DOHH2 (cell line): ENCODE measurements around the gene SYCP1.

Experiments
- H3F3A ChIP-seq: fragments of 200-600 bp; sonication (generic), shearing (Covaris generic); 2 replicates; pipeline ENCODE4 v1.6.0; 2016; ENCODE audit warnings: antibody characterized with exemption, mild to moderate bottlenecking; ENCODE audit not compliant: control insufficient read depth, insufficient read depth
- H3K27ac ChIP-seq: fragments of 200-600 bp; sonication (generic); 2 replicates; pipeline ENCODE4 v1.5.1; 2014; ENCODE audit warnings: low read depth, mild to moderate bottlenecking, low read length, moderate library complexity
- H3K27me3 ChIP-seq: fragments of 200-600 bp; sonication (generic); 2 replicates; pipeline ENCODE4 v1.6.1; 2014; ENCODE audit warnings: mild to moderate bottlenecking, low read length, mixed read lengths; ENCODE audit not compliant: control insufficient read depth
- H3K36me3 ChIP-seq: fragments of 200-600 bp; sonication (generic); 2 replicates; pipeline ENCODE4 v1.6.1; 2014; ENCODE audit warnings: mild to moderate bottlenecking, low read length, moderate library complexity, mixed read lengths; ENCODE audit not compliant: control insufficient read depth
- H3K4me1 ChIP-seq: fragments of 200-600 bp; sonication (generic); 2 replicates; pipeline ENCODE4 v1.6.1; 2014; ENCODE audit warnings: mild to moderate bottlenecking, low read length, mixed read lengths; ENCODE audit not compliant: control insufficient read depth
- H3K4me2 ChIP-seq: fragments of 200-600 bp; sonication (generic); 2 replicates; pipeline ENCODE4 v1.6.0; 2014; ENCODE audit warnings: mild to moderate bottlenecking, low read length, moderate library complexity
- H3K4me3 ChIP-seq: fragments of 200-600 bp; sonication (generic); 2 replicates; pipeline ENCODE4 v1.5.1; 2014; ENCODE audit warnings: mild to moderate bottlenecking, low read length, mixed read lengths
- H3K79me2 ChIP-seq: fragments of 200-600 bp; sonication (generic); 2 replicates; pipeline ENCODE4 v1.6.1; 2014; ENCODE audit warnings: mild to moderate bottlenecking, low read length, mixed read lengths; ENCODE audit not compliant: control insufficient read depth
- H3K9me2 ChIP-seq: fragments of 200-600 bp; sonication (generic); replicated peaks from 2 replicates; pipeline ENCODE4 v1.6.1; 2014; ENCODE audit warnings: mild to moderate bottlenecking, low read length, mixed read lengths; ENCODE audit not compliant: control insufficient read depth
- H3K9me3 ChIP-seq: fragments of 200-600 bp; sonication (generic); 2 replicates; pipeline ENCODE4 v1.6.1; 2014; ENCODE audit warnings: antibody characterized with exemption, low read length, mixed read lengths; ENCODE audit not compliant: control insufficient read depth, insufficient read depth
- H4K20me1 ChIP-seq: fragments of 200-600 bp; sonication (generic); 2 replicates; pipeline ENCODE4 v1.6.0; 2014; ENCODE audit warnings: low read depth, mild to moderate bottlenecking, antibody characterized with exemption, low read length, moderate library complexity; ENCODE audit not compliant: control insufficient read depth, insufficient read depth
- EZH2phosphoT487 ChIP-seq: fragments of 200-600 bp; sonication (generic); IDR thresholded peaks from 2 replicates; pipeline ENCODE4 v1.6.1; 2017; ENCODE audit warnings: borderline replicate concordance, mild to moderate bottlenecking, antibody characterized with exemption, low read length, moderate library complexity, mixed read lengths
- TF ChIP-seq, protein P1 (sequence below): fragments of 200-600 bp; sonication (generic); IDR thresholded peaks from one replicate; pipeline ENCODE4 v1.5.1; 2014; ENCODE audit warnings: antibody characterized with exemption, mild to moderate bottlenecking, low read depth, low read length; ENCODE audit not compliant: poor library complexity, severe bottlenecking

SYCP1 gene, protein sequence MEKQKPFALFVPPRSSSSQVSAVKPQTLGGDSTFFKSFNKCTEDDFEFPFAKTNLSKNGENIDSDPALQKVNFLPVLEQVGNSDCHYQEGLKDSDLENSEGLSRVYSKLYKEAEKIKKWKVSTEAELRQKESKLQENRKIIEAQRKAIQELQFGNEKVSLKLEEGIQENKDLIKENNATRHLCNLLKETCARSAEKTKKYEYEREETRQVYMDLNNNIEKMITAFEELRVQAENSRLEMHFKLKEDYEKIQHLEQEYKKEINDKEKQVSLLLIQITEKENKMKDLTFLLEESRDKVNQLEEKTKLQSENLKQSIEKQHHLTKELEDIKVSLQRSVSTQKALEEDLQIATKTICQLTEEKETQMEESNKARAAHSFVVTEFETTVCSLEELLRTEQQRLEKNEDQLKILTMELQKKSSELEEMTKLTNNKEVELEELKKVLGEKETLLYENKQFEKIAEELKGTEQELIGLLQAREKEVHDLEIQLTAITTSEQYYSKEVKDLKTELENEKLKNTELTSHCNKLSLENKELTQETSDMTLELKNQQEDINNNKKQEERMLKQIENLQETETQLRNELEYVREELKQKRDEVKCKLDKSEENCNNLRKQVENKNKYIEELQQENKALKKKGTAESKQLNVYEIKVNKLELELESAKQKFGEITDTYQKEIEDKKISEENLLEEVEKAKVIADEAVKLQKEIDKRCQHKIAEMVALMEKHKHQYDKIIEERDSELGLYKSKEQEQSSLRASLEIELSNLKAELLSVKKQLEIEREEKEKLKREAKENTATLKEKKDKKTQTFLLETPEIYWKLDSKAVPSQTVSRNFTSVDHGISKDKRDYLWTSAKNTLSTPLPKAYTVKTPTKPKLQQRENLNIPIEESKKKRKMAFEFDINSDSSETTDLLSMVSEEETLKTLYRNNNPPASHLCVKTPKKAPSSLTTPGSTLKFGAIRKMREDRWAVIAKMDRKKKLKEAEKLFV

DNA sequence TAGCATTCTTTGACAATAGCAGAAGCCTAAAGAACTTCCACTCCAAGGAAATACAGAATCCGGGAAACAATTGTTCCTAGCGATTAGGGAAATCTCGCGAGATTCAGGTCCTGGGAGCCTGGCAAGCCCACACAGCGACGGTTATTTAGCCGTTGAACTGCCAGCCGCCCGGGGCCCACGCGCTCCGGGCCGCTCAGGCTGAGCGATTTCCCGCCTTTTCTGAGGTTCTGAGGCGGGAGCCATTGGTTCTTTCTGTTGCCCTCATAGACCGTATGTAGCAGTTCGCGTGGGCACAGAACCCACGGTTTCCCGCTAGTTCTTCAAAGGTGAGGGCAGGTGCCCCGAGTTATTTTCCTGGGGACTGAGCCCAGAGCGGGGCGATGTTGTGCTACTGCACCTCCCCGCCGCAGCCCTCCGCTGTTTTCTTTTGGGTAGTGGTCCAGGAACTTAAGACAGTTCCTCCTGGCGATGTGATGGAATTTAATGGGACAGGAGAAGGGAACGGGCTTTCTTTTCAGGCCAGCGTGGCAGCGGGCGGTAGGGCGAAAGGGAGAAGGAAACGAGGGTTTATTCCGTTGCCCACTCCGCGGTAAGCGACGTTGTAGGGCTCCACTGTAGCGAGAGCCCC lies at the start of gene SYCP1:
SYCP1 (plus strand) TSS at position 171 of the 628 bp plus-strand sequence. CDS start 602 bp downstream, outside the sequence.
- no peaks in the 10 kb centered on the region for H3F3A ChIP-seq
- H4K20me1 ChIP-seq = no peaks in the 10 kb centered on the region
- H3K9me3 ChIP-seq = no peaks in the 10 kb centered on the region
- no peaks in the 10 kb centered on the region for H3K9me2 ChIP-seq
- H3K4me2 ChIP-seq = no peak within 1 kb of the TSS
- H3K4me1 ChIP-seq = no peaks in the 10 kb centered on the region
- no peaks in the 10 kb centered on the region for H3K79me2 ChIP-seq
- H3K27me3 ChIP-seq = peaks cover 3% of the 10 kb centered on the region; the same call in 1 of the 2 replicates
- no peaks in the 10 kb centered on the region for H3K36me3 ChIP-seq
- no peak within 1 kb of the TSS for H3K4me3 ChIP-seq
- no peak within 1 kb of the TSS for H3K27ac ChIP-seq
- TF ChIP-seq, protein P1, sequence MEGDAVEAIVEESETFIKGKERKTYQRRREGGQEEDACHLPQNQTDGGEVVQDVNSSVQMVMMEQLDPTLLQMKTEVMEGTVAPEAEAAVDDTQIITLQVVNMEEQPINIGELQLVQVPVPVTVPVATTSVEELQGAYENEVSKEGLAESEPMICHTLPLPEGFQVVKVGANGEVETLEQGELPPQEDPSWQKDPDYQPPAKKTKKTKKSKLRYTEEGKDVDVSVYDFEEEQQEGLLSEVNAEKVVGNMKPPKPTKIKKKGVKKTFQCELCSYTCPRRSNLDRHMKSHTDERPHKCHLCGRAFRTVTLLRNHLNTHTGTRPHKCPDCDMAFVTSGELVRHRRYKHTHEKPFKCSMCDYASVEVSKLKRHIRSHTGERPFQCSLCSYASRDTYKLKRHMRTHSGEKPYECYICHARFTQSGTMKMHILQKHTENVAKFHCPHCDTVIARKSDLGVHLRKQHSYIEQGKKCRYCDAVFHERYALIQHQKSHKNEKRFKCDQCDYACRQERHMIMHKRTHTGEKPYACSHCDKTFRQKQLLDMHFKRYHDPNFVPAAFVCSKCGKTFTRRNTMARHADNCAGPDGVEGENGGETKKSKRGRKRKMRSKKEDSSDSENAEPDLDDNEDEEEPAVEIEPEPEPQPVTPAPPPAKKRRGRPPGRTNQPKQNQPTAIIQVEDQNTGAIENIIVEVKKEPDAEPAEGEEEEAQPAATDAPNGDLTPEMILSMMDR = no peak
- TF ChIP-seq EZH2phosphoT487 = no peak

DNA sequence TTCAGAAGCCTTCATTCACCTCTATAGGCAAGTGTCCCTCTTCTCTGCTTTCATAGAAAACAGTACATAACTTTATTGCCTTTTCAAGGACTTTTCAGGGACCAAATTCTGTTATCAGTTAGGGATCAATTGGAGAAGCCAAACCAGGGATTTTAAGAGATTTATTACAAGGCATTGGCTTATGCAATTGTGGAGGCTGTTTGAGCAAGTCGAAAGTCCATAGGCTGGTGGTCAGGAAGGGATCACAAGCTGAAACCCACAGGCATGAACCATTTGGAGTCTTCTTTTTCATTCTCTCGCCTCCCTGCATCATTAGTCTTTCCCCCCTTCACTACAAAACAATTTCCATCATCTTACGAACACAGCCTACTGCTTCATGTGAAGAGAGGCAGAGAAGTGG lies 34.8 kb upstream of the SYCP1 start:
- no peaks in the 10 kb centered on the region for H3K4me1 ChIP-seq
- no peaks in the 10 kb centered on the region for H3K79me2 ChIP-seq
- no peaks in the 10 kb centered on the region for H3K9me3 ChIP-seq
- H3K9me2 ChIP-seq = no peaks in the 10 kb centered on the region
- TF ChIP-seq, protein P1 = no peak
- TF ChIP-seq EZH2phosphoT487 = no peak
- no peak overlapping the region for H3K4me3 ChIP-seq
- no peaks in the 10 kb centered on the region for H3K36me3 ChIP-seq
- no peaks in the 10 kb centered on the region for H3F3A ChIP-seq
- H4K20me1 ChIP-seq = no peaks in the 10 kb centered on the region
- H3K27me3 ChIP-seq = no peaks in the 10 kb centered on the region
- H3K27ac ChIP-seq = no peak overlapping the region
- H3K4me2 ChIP-seq = no peak overlapping the region

- no peak overlapping the region for H3K27ac ChIP-seq
- no peaks in the 10 kb centered on the region for H3K9me2 ChIP-seq
- no peaks in the 10 kb centered on the region for H3K79me2 ChIP-seq
- H3K4me3 ChIP-seq = no peak overlapping the region
- TF ChIP-seq, protein P1 = no peak
- no peak for TF ChIP-seq EZH2phosphoT487
- no peaks in the 10 kb centered on the region for H3K4me1 ChIP-seq
- H3K4me2 ChIP-seq = no peak overlapping the region
- no peaks in the 10 kb centered on the region for H3K27me3 ChIP-seq
- H3K36me3 ChIP-seq = no peaks in the 10 kb centered on the region
- no peaks in the 10 kb centered on the region for H4K20me1 ChIP-seq
- H3K9me3 ChIP-seq = no peaks in the 10 kb centered on the region
- H3F3A ChIP-seq = no peaks in the 10 kb centered on the region
Observed at GRCh38 chr1:114820392-114820791, 34.3 kb upstream of the SYCP1 start.
